Osteoblast (primary cell): ENCODE measurements around the gene DCAF8L2. TPM values are rescaled to one million over a fixed set of nuclear protein-coding genes. Genes with fewer than 3 reads are reported as not detected.
"Not testable (repeated sequence)": the region's sequence is repeated elsewhere in the genome, so short reads cannot be mapped to it uniquely, and the experiment has no call there.

ENCODE experiments used
- DNase-seq: peaks from one replicate; pipeline ENCODE4 v3.0.0; 2011; ENCODE audit warnings: low spot score, mixed read lengths; ENCODE audit not compliant: insufficient read length; ENCODE audit errors: missing footprints
- H2AFZ ChIP-seq: 2 replicates; pipeline ENCODE4 v1.6.0; 2011; ENCODE audit warnings: mild to moderate bottlenecking, low read length
- H3K27ac ChIP-seq: 2 replicates; pipeline ENCODE4 v1.5.1; 2011; ENCODE audit warnings: mild to moderate bottlenecking, low read depth, low read length, moderate library complexity
- H3K27me3 ChIP-seq: 2 replicates; pipeline ENCODE4 v1.6.0; 2012; ENCODE audit warnings: mild to moderate bottlenecking, control low read depth, inconsistent platforms, low read length, moderate library complexity; ENCODE audit not compliant: insufficient read depth
- H3K36me3 ChIP-seq: 2 replicates; pipeline ENCODE4 v1.5.1; 2011; ENCODE audit warnings: mild to moderate bottlenecking, low read length, control low read depth, moderate library complexity; ENCODE audit not compliant: insufficient read depth
- H3K4me1 ChIP-seq: 2 replicates; pipeline ENCODE4 v1.5.1; 2011; ENCODE audit warnings: mild to moderate bottlenecking, low read length, control low read depth, moderate library complexity; ENCODE audit not compliant: insufficient read depth
- H3K4me2 ChIP-seq: 2 replicates; pipeline ENCODE4 v1.6.0; 2011; ENCODE audit warnings: mild to moderate bottlenecking, low read length; ENCODE audit not compliant: insufficient read depth
- H3K4me3 ChIP-seq: fragments of 200-600 bp; sonication (generic); 3 replicates; pipeline ENCODE4 v1.5.1; 2012; ENCODE audit warnings: mild to moderate bottlenecking, low read length, inconsistent platforms; ENCODE audit not compliant: insufficient read depth
- H3K79me2 ChIP-seq: 2 replicates; pipeline ENCODE4 v1.6.0; 2012; ENCODE audit warnings: mild to moderate bottlenecking, low read length, control low read depth, inconsistent platforms; ENCODE audit not compliant: insufficient read depth
- H3K9me3 ChIP-seq: 2 replicates; pipeline ENCODE4 v1.5.1; 2011; ENCODE audit warnings: low read depth, low read length, control low read depth
- H4K20me1 ChIP-seq: 2 replicates; pipeline ENCODE4 v1.6.0; 2012; ENCODE audit warnings: mild to moderate bottlenecking, low read length, control low read depth; ENCODE audit not compliant: insufficient read depth
- total RNA-seq: library from RNA; depleted of rRNA; stranded (reverse); fragments of >200 nt; gene quantifications from 2 replicates; pipeline ENCODE4 v1.2.3, GENCODE V29; 2012
- TF ChIP-seq, protein P1 (sequence below): IDR thresholded peaks from 2 replicates; pipeline ENCODE4 v1.5.1; 2011; ENCODE audit warnings: mild to moderate bottlenecking, low read depth, low read length, moderate library complexity; ENCODE audit errors: extremely low read depth

Gene DCAF8L2
- total RNA-seq = not detected in 2 replicates

DNA sequence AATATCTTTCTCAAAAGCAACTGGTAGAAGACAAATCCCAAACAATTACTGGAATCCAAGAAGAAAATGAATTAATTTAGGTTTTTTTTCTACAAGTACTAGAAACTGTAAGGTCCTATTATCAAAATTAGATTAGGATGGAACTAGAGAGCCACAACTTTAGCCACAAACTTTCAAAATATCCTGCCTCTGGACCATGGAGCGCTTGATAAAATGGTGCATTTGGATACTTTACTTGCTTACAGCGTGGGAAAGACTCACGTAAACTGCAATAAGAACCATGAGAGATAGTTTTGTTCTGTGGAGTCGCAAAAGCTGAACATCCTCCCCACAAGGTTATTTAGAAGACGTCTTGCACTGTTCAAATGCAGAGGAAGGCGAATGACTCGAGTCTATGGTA, at the start of gene DCAF8L2:
TSS of gene DCAF8L2 (plus strand) at position 301 of the 400 bp plus-strand sequence. CDS start 156,552 bp downstream, outside the sequence.
- Histone ChIP-seq H2AFZ (no peak within 1 kb of the TSS), H3K27ac (no peak within 1 kb of the TSS), H4K20me1 (no peaks in the 10 kb centered on the region), H3K4me1 (no peaks in the 10 kb centered on the region), H3K27me3 (no peaks in the 10 kb centered on the region), H3K79me2 (no peaks in the 10 kb centered on the region), H3K4me2 (no peak within 1 kb of the TSS), H3K9me3 (no peaks in the 10 kb centered on the region), H3K36me3 (no peaks in the 10 kb centered on the region), H3K4me3 (no peak within 1 kb of the TSS)
- no peak for DNase-seq
- TF ChIP-seq, protein P1, sequence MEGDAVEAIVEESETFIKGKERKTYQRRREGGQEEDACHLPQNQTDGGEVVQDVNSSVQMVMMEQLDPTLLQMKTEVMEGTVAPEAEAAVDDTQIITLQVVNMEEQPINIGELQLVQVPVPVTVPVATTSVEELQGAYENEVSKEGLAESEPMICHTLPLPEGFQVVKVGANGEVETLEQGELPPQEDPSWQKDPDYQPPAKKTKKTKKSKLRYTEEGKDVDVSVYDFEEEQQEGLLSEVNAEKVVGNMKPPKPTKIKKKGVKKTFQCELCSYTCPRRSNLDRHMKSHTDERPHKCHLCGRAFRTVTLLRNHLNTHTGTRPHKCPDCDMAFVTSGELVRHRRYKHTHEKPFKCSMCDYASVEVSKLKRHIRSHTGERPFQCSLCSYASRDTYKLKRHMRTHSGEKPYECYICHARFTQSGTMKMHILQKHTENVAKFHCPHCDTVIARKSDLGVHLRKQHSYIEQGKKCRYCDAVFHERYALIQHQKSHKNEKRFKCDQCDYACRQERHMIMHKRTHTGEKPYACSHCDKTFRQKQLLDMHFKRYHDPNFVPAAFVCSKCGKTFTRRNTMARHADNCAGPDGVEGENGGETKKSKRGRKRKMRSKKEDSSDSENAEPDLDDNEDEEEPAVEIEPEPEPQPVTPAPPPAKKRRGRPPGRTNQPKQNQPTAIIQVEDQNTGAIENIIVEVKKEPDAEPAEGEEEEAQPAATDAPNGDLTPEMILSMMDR = no peak

DNA sequence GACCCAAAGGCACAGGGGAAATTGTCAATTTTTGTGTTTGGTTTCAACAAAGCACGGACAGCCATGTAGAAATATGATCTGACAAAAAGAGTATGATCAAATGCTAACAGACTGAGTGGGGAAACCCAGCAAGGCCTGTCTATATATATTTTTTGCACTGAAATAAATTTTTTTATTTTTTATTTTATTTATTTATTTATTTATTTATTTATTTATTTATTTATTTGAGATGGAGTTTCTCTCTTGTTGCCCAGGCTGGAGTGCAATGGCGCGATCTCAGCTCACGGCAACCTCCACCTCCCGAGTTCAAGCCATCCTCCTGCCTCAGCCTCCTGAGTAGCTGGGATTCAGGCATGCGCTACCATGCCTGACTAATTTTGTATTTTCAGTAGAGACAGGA, 49.0 kb upstream of the DCAF8L2 start:
- H3K27me3 ChIP-seq, H3K4me1 ChIP-seq, H3K4me2 ChIP-seq, H4K20me1 ChIP-seq, H3K27ac ChIP-seq, H3K79me2 ChIP-seq, H2AFZ ChIP-seq, H3K9me3 ChIP-seq, DNase-seq, H3K36me3 ChIP-seq, H3K4me3 ChIP-seq: not testable (repeated sequence)

DNA sequence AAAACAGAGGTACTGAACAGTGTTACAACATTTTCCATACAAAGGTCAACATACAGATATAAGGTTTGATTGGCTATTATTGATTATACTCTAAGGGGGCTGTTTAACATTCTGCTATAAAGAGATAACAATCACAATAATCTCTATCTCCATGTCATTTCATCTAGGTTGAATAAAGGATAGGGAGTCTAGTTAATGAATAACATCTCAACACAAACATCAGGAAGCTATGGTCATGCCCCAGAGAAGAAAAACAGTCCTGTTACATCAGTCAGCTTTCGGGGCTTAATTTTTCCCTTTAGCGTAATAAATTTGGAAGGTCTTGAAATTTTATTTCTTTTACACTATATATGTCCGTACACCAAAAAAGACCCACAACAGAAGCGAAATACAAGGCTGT, 41.5 kb upstream of the DCAF8L2 start:
- no peaks in the 10 kb centered on the region for H3K79me2 ChIP-seq
- H3K4me3 ChIP-seq = no peak overlapping the region
- no peaks in the 10 kb centered on the region for H3K9me3 ChIP-seq
- no peak overlapping the region for H3K27ac ChIP-seq
- TF ChIP-seq, protein P1 = no peak
- H3K36me3 ChIP-seq = no peaks in the 10 kb centered on the region
- no peak overlapping the region for H2AFZ ChIP-seq
- no peaks in the 10 kb centered on the region for H4K20me1 ChIP-seq
- no peak for DNase-seq
- H3K27me3 ChIP-seq = no peaks in the 10 kb centered on the region
- no peak overlapping the region for H3K4me2 ChIP-seq
- H3K4me1 ChIP-seq = no peaks in the 10 kb centered on the region

DNA sequence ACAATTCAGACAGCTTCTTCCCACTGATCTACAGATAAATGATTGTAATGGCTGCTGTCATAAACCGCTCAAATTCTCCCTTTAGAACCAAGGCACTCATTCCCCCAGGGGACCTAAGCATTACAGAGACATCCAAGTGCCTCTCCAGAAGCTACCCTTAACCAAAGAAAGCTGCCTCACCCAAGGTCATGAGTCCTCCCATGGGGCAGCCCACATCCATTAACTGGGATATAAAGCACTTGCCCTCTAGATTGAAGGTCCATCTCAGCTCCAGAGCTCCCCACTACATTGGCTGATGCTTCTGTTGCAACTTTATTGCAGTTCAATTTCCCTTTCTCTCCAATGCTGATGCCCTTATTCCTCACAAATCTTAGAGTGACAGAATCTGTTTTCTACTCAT, 40.5 kb upstream of the DCAF8L2 start:
- no peak for DNase-seq
- no peak overlapping the region for H2AFZ ChIP-seq
- no peaks in the 10 kb centered on the region for H3K27me3 ChIP-seq
- TF ChIP-seq, protein P1 = no peak
- H3K4me2 ChIP-seq = no peak overlapping the region
- H3K36me3 ChIP-seq = no peaks in the 10 kb centered on the region
- H3K9me3 ChIP-seq = no peaks in the 10 kb centered on the region
- no peak overlapping the region for H3K27ac ChIP-seq
- H4K20me1 ChIP-seq = no peaks in the 10 kb centered on the region
- no peak overlapping the region for H3K4me3 ChIP-seq
- no peaks in the 10 kb centered on the region for H3K4me1 ChIP-seq
- no peaks in the 10 kb centered on the region for H3K79me2 ChIP-seq
